ENCODE measurements around the gene MOB4.

DNA sequence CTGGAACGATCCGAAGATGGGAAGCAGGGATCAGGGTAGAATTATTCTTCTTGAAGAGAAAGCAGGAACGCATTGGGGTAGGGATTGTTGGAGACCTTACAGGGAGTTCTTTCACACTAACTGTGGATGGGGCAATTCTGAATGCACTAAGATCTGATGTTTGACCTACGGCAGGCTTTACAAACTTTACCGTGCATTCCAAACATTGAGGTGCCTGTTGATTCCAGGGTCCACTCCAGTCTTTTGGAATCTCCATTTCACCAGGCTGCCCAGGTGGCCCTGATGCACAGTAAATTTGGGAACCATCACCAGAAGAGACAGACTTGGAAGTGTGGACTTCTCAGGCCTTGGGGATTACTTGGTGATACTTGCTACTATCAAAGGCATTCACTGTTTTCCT, 82.6 kb downstream of the MOB4 start:
- TF ChIP-seq POLR2A (IDR thresholded peaks at IDR 0.05) = no peak
- TF ChIP-seq, protein P1, sequence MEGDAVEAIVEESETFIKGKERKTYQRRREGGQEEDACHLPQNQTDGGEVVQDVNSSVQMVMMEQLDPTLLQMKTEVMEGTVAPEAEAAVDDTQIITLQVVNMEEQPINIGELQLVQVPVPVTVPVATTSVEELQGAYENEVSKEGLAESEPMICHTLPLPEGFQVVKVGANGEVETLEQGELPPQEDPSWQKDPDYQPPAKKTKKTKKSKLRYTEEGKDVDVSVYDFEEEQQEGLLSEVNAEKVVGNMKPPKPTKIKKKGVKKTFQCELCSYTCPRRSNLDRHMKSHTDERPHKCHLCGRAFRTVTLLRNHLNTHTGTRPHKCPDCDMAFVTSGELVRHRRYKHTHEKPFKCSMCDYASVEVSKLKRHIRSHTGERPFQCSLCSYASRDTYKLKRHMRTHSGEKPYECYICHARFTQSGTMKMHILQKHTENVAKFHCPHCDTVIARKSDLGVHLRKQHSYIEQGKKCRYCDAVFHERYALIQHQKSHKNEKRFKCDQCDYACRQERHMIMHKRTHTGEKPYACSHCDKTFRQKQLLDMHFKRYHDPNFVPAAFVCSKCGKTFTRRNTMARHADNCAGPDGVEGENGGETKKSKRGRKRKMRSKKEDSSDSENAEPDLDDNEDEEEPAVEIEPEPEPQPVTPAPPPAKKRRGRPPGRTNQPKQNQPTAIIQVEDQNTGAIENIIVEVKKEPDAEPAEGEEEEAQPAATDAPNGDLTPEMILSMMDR (IDR thresholded peaks at IDR 0.05) = no peak
